Measurements from ENCODE around the gene GABARAPL1.

Gene GABARAPL1

GRCh38 chr12:10211940-10212738 is 538 bp upstream of the GABARAPL1 start (continued):
- TF ChIP-seq ZNF140 (tag by site-specific recombination; IDR thresholded peaks at IDR 0.05) (no peak), ZNF664 (tag by site-specific recombination; IDR thresholded peaks at IDR 0.05) (no peak), GLI2 (tag by site-specific recombination; IDR thresholded peaks at IDR 0.05; ENCODE audit: borderline replicate concordance, low read depth) (no peak), ZNF677 (tag by site-specific recombination; IDR thresholded peaks at IDR 0.05) (no peak), ZNF660 (tag by site-specific recombination; IDR thresholded peaks at IDR 0.05) (peak; percentile 53; the same call in 1 of the 2 replicates), KLF9 (tag by site-specific recombination; IDR thresholded peaks at IDR 0.05; ENCODE audit: low read depth) (peak; percentile 62), ZNF560 (tag by site-specific recombination; IDR thresholded peaks at IDR 0.05; ENCODE audit: borderline replicate concordance) (no peak), SCRT1 (tag by site-specific recombination; IDR thresholded peaks at IDR 0.05; ENCODE audit: borderline replicate concordance) (no peak), ZSCAN5A (tag by site-specific recombination; IDR thresholded peaks at IDR 0.05) (peak; percentile 81; the same call in 1 of the 2 replicates), ZNF292 (tag by site-specific recombination; IDR thresholded peaks at IDR 0.05; ENCODE audit: borderline replicate concordance, low read depth) (no peak), ZNF518A (tag by site-specific recombination; conservative IDR thresholded peaks at IDR 0.05; ENCODE audit: low read depth) (no peak), GLIS2 (tag by site-specific recombination; IDR thresholded peaks at IDR 0.05) (no peak), ZNF776 (tag by site-specific recombination; IDR thresholded peaks at IDR 0.05; ENCODE audit: borderline replicate concordance) (no peak), ZNF16 (tag by site-specific recombination; IDR thresholded peaks at IDR 0.05; ENCODE audit: low read depth) (no peak), KLF8 (tag by site-specific recombination; IDR thresholded peaks at IDR 0.05) (peak; percentile 94), ZNF2 (tag by site-specific recombination; IDR thresholded peaks at IDR 0.05) (peak; percentile 46), ZNF174 (tag by site-specific recombination; IDR thresholded peaks at IDR 0.05) (no peak), ZNF426 (tag by site-specific recombination; IDR thresholded peaks at IDR 0.05) (no peak), ZNF76 (tag by site-specific recombination; IDR thresholded peaks at IDR 0.05; ENCODE audit: borderline replicate concordance, low read depth) (peak; percentile 29; the same call in 1 of the 2 replicates), ZNF580 (tag by site-specific recombination; IDR thresholded peaks at IDR 0.05) (peak; percentile 72), ZNF19 (tag by site-specific recombination; IDR thresholded peaks at IDR 0.05; ENCODE audit: low read depth) (no peak), ZNF10 (tag by site-specific recombination; IDR thresholded peaks at IDR 0.05) (peak; percentile 89), PATZ1 (tag by site-specific recombination; IDR thresholded peaks at IDR 0.05) (peak; percentile 65; the same call in 1 of the 2 replicates), ZNF626 (tag by site-specific recombination; IDR thresholded peaks at IDR 0.05) (no peak), OSR2 (tag by site-specific recombination; IDR thresholded peaks at IDR 0.05) (peak; percentile 93), ZNF544 (tag by site-specific recombination; IDR thresholded peaks at IDR 0.05) (no peak), GLI4 (tag by site-specific recombination; IDR thresholded peaks at IDR 0.05) (0 out of 2 replicates have a peak, but pooled peaks have one; percentile 66)
- TF ChIP-seq, protein P1, sequence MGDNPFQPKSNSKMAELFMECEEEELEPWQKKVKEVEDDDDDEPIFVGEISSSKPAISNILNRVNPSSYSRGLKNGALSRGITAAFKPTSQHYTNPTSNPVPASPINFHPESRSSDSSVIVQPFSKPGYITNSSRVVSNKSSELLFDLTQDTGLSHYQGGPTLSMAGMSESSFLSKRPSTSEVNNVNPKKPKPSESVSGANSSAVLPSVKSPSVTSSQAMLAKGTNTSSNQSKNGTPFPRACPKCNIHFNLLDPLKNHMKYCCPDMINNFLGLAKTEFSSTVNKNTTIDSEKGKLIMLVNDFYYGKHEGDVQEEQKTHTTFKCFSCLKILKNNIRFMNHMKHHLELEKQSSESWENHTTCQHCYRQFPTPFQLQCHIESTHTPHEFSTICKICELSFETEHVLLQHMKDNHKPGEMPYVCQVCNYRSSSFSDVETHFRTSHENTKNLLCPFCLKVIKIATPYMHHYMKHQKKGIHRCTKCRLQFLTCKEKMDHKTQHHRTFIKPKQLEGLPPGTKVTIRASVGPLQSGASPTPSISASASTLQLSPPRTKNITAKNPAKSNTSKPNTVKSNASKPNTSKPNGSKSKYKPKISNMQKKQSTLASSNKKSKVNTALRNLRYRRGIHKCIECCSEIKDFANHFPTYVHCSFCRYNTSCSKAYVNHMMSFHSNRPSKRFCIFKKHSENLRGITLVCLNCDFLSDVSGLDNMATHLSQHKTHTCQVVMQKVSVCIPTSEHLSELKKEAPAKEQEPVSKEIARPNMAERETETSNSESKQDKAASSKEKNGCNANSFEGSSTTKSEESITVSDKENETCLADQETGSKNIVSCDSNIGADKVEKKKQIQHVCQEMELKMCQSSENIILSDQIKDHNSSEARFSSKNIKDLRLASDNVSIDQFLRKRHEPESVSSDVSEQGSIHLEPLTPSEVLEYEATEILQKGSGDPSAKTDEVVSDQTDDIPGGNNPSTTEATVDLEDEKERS (tag by site-specific recombination; IDR thresholded peaks at IDR 0.05), result no peak; the same call in 1 of the 2 replicates

All from HEK293 (cell line).